ENCODE results near the gene TPBG. TPM values are rescaled to one million over a fixed set of nuclear protein-coding genes. Genes with fewer than 3 reads are reported as not detected.

The TPBG gene
- not detected for total RNA-seq

GRCh38 chr6:82363428-82364086 lies at the start of gene TPBG:
Gene TPBG, plus strand, starts transcription at chr6:82363817. Its CDS starts 1,145 bp downstream, at chr6:82364962.

Other genes starting within 250 kb of the TPBG start
- gene IBTK, start 116.1 kb upstream of the TPBG start, total RNA-seq, result 10 to 100 TPM; 27.3 to 28.0 TPM

Data from activated naive CD4-positive, alpha-beta T cell treated with anti-CD3 and anti-CD28 coated beads, Interleukin-2, amount 10 ng/mL, durations not matched to agents 5 hours and 36 hours (primary cell).